HG03378 (cell line): ENCODE data around the gene PCYT2.
"Not testable (repeated sequence)": the region's sequence is repeated elsewhere in the genome, so short reads cannot be mapped to it uniquely, and the experiment has no call there.

Source experiments
- ATAC-seq: cut with Tn5 transposase; IDR thresholded peaks from one replicate; pipeline ENCODE4 v1.9.1; 2021; ENCODE audit warnings: mild to moderate bottlenecking, moderate library complexity; ENCODE audit not compliant: unreplicated experiment

PCYT2 gene

GRCh38 chr17:81911277-81911961, at the start of gene PCYT2:
Gene PCYT2, minus strand, starts transcription at chr17:81911399. Its CDS starts 44 bp downstream, at chr17:81911355.
- no peak for ATAC-seq

DNA sequence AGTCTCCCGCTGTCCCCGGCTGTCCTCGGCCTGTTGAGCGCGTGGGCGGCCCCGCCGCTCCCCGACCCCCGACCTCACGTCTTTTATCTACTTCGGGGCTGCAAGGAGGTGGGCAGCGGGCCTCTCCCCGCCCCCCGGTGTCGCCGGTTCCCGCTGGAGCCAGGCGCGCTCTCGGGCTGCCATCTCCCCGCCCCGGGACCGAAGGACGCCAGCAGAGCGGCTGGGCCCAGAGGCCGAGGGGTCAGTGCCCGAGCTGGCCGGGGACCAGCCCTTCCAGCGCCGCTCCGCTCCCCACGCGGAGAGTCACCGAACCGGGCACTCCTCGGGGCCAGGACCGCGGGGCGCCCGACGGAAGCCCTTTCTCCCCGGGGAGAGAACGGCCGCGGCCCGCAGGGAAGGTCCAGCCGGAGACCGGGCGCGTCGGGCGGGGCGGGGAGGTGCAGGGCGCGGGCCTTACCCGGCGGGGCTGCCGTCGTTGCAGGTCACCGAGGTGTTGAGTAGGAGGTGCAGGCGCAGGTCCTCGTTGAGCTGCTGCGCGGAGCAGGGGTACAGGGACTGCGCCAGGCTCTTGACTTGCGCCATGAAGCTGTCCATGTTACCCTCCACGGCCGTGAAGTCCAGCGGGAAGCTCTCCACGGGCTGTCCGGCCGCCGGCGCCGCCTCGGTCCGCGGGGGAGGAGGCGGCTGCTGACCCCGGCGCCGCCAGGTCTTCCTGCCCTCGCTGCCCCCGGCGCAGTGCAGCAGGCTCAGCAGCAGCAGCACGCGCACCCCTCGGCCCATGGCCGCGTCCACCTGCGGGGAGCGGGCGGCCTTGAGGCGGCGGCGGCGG, 49.1 kb upstream of the PCYT2 start:
- no peak for ATAC-seq

GRCh38 chr17:81959362-81960129, 48.3 kb upstream of the PCYT2 start:
- ATAC-seq, result no peak

- ATAC-seq, result no peak
These were observed 47.6 kb upstream of the PCYT2 start for GRCh38 chr17:81958633-81959342.

GRCh38 chr17:81957691-81958432, 46.7 kb upstream of the PCYT2 start:
- ATAC-seq, result no peak

DNA sequence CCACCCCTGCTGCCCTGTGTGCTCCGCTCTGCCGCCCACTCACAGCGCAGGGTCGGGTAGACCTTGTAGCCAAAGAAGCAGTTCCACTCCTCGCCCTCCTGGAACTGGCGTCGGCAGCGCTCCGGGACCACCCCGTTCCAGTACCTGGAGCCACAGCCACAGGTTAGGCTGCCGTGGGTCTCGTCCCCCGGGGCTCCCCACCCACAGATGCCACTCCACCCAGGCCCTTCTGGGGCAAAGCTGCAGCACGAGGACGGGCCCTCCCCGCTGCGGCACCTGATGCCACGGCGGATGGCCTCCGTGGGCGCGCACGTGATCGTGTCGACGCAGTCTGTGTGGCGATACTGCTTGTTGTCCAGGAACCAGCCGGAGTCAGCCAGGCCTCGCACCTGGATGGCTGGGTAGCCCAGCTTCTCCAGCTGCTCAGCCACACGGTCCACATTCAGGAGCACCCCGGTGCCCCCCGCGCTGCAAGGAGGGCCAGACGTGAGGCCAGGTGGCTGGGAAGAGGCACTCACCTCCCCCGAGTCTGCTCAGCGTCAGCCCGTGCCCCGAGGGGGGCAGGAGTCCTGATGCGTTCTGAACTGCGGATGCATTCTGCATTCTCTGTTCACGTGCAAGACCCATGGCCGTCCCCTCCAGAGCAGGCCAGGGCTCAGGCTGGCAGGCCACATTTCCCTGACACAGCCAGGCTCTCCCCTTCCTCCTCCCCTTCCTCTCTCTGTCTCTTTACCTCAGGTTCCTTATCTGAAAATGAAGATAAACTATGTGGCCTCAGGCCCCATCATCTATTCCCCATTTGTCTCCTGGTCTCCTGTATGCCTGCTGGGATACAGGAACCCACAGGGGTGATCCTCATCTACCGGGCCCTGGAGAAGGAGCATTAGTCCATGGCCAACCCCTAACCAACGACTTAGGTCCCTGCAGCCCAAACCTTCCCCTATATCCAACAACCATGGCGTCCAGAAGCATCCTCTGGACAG, 45.7 kb upstream of the PCYT2 start:
- ATAC-seq, result no peak

DNA sequence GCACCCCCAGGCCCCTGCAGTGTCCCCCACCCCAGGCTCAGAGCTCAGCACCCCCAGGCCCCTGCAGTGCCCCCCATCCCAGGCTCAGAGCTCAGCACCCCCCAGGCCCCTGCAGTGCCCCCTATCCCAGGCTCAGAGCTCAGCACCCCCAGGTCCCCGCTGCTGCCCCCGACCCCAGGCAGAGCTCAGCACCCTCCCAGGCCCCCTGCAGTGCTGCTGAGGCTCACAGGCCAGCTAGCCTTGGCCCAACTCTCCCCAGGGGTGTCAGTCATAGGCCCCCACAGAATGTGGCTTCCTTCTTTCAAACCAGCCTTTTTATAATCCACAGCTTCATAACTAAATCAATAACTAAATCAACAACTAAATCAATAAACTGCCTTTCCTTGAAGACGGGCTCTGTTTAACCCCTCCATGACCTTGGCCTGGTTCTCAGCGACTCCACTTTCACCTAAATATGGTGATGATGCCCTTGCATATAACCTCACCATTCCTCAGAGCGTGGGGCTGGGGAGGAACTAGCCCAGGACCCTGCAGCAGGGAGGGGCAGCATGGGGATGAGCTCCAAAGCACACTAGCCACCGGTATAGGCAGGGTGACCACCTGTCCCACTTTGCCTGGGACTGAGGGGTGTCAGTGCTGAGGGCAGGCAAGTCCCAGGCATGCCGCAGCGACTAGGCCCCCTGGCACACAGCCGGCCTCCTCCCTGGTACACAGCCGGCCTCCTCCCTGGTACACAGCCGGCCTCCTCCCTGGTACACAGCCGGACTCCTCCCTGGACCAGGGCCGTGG, 44.8 kb upstream of the PCYT2 start:
- ATAC-seq, result no peak

DNA sequence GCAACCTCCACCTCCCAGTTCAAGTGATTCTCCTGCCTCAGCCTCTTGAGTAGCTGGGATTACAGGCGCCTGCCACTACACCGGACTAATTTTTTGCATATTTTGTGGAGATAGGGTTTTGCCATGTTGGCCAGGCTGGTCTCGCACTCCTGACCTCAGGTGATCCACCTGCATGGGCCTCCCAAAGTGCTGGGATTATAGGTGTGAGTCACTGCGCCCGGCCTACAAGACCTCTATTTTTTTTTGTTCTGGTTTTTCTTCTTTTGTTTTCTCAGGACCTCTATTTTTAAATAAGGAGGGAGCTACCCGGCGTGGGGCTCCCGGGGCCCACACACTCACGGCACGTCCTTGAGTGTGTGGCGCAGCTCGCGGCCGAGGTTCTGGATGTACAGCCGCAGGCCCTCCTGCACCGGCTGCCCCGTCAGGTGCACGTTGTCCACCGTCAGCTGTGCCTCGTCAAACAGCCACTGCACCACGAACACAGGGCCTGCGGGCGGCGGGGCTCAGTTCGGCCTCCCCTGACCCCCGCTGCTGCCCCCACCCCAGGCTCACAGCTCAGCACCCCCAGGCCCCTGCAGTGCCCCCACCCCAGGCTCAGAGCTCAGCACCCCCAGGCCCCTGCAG, 44.0 kb upstream of the PCYT2 start:
- no peak for ATAC-seq

GRCh38 chr17:81954131-81955057, 43.2 kb upstream of the PCYT2 start:
- ATAC-seq, result no peak

- ATAC-seq, result not testable (repeated sequence)
These were observed 42.2 kb upstream of the PCYT2 start for GRCh38 chr17:81953443-81953842.

DNA sequence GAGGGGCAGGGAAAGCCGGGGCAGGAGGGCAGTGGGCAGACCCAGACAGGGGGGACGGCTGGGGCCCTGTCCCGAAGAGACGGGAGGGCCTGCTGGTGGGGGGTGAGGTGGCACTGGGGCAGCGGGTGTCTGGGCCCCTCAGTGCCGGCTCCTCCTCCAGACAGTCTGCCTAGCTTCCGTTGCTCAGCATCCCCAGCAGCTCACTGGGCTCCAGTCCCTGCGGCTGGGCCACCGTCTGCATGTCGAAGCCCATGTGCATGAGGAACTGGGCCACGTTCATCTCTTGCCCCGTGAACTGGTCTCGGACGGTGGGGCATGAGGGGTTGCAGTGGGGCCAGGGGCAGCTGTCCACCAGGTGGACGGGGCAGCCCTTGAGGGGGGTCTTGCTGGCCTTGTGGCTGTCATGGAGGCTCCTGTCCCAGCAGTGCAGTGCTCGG, 41.6 kb upstream of the PCYT2 start:
- no peak for ATAC-seq

DNA sequence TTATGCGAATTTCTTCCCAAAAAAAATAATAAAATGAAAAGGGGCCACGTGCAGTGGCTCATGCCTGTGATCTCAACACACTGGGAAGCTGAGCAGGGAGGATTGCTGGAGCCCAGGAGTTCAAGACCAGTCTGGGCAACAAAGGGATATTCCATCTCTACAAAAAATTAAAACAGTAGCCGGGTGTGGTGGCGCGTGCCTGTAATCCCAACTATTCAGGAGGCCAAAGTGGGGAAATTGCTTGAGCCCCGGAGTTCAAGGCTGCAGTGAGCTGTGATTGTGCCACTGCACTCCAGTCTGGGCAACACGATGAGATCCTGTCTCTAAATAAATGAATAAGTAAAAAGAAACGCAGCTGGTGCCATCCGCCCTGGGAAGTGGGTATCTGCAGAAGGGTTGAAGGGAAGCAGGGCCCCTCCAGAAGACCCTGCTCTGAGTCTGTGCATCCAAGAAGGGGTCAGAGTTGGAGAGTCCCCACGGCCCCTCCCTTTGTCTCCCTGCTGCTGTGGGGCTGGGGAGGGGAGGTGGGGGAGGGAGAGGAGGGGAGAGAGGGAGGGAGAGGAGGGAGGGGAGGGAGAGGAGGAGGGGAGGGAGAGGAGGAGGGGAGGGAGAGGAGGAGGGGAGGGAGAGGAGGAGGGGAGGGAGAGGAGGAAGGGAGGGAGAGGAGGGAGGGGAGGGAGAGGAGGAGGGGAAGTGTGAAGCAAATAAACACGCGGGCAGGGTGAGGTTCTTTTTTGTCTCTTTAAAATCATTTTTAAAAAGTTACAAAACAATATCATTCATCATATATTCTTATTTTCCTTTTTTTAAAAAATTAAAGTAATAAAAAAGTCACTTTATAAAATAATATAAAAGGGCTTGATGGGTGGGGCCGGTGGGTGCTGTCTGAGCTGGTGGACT, 40.8 kb upstream of the PCYT2 start:
- no peak for ATAC-seq

GRCh38 chr17:81950501-81950900, 39.3 kb upstream of the PCYT2 start:
- no peak for ATAC-seq

GRCh38 chr17:81948635-81949378, 37.6 kb upstream of the PCYT2 start:
- no peak for ATAC-seq

DNA sequence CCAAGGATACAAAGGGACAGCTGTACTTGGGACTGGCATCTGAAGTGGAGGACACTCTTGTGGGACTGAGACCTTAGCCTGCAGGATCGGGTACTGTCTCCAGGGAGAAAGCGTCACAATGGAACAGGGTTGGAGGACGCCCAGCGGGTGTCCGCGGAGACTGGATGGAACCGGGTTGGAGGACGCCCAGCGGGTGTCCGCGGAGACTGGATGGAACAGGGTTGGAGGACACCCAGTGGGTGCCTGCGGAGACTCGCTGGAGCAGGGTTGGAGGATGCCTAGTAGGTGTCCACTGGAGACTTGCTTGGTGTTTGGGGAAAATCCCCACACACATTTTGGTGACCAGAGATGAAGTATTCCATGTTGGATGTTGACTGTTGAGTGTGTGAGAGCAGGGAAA, 36.0 kb upstream of the PCYT2 start, which contains the start of gene MYADML2:
Gene MYADML2 (minus strand): TSS at position 45 of the 400 bp plus-strand sequence. CDS start 5,492 bp downstream, outside the sequence.
- ATAC-seq, result no peak
